Left kidney (tissue), 2 donors: ENCODE results near the gene POLR2A. TPM values are rescaled to one million over a fixed set of nuclear protein-coding genes. Genes with fewer than 3 reads are reported as not detected.
"Not testable (repeated sequence)": the region's sequence is repeated elsewhere in the genome, so short reads cannot be mapped to it uniquely, and the experiment has no call there.

Experiments used
- DNase-seq: peaks from one replicate; pipeline ENCODE4 v3.0.0-alpha.2; 2013
- polyA plus RNA-seq: library from polyadenylated mRNA; unstranded; fragments of 120-200 nt; gene quantifications from one replicate; pipeline ENCODE4 v1.2.1, GENCODE V29; 2013; ENCODE audit not compliant: insufficient read length

Gene POLR2A
- polyA plus RNA-seq, 1 donor: 141 TPM

DNA sequence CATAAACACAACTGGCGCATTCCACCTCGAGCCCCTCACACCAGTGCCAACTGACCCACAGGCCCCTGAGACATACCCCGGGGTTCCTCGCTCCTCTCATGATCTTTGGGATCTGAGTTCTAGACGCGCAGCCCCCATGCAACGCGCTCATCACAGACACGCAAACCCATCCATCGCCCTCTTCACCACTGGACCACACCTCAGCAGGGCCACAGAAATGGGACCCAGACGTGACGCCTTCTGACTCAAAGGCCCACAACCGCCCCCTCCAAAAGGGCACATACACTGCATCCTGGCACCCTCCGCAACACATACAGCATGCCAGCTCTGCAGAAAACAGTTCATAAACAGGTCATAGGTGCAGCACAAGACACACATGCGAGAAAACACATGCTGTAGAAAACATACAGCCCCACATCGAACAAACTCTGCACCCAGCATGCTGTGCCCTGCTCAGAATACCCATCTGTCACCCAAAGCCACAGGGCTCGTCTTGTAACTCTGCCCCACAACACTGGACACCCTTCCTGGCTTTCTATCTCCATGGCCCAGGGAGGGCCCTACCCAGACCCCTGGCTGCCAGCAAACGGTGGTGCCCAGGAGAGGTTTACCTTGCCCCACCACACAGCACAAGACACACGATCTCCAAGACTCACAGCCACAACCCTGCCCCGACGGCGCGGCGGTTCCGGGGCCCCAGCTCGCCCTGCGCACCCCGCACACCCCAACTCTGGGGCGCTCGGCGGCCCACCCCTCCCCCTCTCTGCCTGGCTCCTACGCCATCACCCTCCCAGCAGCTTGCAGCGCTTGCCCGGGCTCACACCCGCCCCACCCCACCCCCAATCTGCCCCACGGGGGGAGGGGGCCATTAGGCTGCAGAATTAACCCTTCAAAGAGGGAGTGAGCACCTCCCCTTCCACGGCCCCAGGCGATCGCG is 5.6 kb upstream of the POLR2A start:
- DNase-seq: no peak

DNA sequence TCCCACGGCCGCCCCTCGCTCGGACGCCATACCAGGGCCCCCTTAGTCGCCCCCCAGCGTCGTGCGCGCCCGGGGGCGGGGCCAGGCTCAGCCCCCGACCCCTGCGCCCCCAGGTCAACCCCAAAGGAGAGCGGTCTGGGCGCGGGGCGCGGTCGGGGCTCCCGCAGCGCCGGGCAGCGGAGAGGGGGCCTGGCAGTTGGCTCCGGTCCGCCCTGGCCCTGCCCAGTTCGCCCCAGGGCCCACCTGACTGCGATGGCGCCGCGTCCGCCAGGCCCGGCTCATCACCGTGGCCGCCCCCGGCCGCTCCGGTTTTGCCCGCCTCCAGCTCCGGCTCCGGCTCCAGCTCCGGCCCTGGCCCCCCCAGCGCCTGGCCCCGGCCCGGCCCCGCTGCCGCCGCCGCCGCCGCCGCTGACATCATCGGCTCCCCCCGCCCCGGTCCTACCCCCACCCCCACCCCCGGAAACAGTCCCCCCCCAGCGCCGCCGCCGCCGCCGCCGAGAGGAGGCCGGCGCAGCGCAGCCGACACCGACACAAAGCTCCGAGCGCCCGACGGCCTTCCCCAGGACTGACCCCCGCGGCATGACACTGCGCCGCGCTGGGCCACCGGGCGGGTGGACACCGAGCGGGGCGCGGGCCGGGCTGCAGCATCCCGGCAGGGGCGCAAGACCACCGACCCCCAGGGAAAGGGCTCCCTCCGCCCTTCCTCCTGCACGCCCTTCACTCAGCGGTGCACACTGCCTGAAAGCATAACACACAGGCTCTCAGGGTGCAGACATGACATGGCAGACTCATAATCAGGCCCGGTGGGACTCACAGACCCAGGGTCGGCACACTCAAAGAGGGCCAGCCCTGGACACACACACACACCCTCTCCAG is 4.7 kb upstream of the POLR2A start, which contains the start of gene ZBTB4:
Gene ZBTB4 (minus strand): TSS at position 419 of the 876 bp plus-strand sequence. CDS start 12,830 bp downstream, outside the sequence.
- DNase-seq: no peak

DNA sequence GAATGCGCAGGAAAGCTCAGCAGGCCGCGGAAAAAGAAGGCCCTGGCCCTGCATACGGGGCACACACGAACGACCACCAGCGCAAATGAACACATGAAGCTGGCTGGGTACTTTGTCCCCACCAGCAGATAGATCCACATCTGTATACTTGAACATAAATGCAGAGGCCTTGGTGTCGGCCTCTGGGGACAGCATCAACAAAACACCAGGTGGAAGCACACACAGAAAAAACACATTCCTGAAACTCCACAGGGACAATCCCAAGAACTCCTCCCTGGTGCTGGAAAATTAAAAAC is 4.1 kb upstream of the POLR2A start:
- DNase-seq: no peak

DNA sequence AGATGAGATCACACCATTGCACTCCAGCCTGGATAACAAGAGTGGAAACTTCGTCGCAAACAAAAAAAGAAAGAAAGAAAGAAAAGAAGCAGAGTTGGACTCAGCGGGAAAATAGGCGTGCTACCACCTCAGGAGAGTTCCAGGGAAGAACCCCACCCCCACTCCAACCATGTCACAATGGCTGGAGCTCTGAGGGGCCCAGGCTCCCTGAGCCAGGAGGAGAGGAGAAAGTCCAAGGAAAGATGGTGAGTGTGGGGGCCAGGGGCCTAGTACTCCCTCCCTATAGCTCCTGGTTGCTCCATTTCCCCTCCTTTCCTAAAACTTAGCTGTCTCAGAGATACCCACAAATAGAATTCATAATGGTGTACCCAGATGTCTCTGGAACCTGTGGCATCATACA is 2.9 kb upstream of the POLR2A start, which contains the start of gene SLC35G6:
Gene SLC35G6 (plus strand): TSS at position 172 of the 400 bp plus-strand sequence. CDS start 71 bp downstream, at position 243.
- not testable (repeated sequence) for DNase-seq

DNA sequence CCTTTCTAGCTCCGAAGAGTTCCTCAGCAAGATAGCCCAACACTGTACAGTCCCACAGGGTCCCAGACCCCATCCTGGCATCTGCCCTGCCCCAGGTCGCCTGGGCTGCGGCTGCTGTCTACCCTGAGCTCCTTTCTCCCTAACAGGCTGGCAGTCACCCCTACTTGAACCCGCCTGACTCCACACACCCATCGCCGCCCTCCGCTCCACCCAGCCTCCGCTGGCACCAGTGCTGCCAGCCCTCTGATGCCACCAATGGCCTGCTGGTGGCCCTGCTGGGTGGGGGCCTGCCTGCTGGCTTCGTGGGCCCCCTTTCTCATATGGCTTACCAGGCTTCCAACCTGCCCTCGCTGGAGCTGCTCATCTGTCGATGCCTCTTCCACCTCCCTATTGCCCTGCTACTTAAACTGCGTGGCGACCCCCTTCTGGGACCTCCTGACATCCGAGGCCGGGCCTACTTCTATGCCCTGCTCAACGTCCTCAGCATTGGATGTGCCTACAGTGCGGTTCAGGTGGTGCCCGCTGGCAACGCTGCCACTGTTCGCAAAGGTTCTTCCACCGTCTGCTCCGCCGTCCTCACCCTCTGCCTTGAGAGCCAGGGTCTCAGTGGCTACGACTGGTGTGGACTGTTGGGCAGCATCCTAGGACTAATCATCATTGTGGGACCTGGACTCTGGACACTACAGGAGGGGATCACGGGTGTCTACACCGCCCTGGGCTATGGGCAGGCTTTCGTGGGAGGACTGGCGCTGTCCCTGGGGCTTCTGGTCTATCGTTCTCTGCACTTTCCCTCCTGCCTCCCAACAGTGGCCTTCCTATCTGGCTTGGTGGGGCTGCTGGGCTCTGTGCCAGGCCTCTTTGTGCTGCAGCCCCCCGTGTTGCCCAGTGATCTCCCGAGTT is 2.1 kb upstream of the POLR2A start:
- not testable (repeated sequence) for DNase-seq

DNA sequence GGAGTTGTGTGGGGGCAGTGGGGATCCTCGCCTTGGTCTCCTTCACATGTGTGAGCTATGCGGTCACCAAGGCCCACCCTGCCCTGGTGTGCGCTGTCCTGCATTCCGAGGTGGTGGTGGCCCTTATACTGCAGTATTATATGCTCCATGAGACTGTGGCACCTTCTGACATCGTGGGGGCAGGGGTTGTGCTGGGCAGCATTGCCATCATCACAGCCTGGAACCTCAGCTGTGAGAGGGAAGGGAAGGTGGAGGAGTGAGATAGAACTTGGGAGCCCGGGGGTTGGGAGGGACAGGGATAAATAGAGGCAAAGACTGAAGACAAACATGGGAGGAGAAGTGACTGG is 1.5 kb upstream of the POLR2A start:
- DNase-seq: not testable (repeated sequence)

DNA sequence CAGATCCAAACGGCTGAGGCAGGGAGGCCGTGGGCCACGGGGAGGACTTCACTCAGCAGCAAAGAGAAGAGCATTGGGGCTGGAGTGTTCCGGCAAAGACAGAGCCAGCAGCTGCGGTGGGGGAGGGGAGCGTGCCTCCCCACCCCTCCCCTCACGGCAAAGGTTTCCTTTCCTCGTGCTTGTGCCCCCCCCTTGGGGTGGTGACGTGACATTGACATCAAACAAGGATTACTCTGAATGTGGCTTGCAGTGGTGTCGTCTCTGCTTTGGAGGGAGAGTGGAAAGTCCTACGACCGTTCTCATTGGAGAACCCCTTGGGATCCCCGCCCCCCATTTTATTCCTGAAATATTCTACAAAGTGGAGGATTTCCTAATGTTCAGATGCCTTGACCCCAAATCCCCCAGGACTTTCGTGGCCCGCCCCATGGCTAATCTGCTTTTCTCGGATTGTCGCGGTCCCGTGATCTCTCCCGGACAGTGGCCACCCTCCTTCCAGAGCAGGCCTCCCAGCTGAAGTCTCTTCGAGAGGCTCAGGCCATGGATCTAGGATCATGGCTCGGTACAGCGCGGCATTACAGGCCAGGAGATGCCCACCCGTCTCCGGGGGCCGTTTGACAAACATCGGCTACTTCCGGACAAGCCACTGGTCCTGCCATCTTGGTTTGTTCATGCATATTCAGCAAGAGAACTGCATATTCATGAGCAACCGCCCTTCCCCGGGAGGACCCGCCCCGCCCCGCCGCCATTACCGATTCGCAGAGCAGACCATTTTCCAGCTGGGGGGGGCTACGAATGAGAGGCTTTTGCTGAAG is 705 bp upstream of the POLR2A start:
- DNase-seq: peak; percentile 84

DNA sequence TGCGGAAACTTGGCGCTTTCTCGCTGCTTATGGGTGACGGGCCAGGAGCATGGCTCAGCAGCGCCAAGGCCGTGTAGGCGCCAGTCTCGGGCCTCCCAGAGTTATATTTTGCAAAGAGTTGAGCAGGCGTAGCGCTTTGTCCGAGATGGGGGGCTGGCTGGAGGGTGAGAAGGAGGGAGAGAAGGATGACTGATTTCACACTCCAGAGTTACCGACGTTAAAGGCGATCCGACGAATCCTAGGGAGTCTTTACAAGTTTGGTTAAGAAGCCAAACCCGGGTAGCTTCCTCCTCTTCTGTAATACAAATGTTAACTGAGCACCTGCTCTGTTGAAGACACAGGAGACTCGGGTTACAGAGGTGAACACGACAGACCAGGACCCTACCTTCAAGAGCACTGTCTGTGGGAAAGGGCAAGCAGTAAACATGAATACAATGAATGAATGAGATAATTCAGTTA is 782 bp downstream of the POLR2A start:
- DNase-seq: no peak

DNA sequence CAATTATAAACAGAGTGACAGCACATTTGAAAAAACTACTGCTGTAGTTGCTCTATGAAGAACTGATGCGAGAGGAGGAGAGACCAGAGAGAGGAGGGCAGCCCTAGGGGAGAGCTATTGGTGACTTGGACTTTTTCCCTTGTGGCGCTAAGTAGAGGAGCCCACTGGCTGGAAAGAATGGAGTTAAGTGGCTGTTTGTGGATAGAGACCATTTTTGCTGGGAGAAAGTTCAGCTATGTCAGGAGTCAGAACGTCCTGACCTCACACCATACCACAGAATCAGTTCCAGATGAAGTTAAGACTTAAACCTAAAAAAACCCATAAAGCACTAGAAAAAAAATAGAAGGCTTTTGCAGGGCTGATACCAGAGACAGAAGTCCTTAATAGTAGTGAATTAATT is 2.0 kb downstream of the POLR2A start:
- DNase-seq: no peak

DNA sequence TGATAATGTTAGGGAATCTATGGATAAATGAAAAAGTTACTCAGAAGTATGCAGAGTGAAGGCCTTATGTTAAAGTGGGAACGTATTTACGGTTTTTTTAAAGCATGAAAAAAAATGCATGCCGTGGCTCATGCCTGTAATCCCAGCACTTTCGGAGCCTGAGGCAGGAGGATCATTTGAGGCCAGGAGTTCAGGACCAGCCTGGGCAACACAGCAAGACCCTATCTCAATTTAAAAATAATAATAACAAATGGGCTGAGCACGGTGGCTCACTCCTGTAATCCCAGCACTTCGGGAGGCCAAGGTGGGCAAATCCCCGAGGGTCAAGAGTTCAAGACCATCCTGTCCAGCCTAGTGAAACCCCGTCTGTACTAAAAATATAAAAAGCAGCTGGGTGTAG is 6.0 kb downstream of the POLR2A start:
- no peak for DNase-seq

DNA sequence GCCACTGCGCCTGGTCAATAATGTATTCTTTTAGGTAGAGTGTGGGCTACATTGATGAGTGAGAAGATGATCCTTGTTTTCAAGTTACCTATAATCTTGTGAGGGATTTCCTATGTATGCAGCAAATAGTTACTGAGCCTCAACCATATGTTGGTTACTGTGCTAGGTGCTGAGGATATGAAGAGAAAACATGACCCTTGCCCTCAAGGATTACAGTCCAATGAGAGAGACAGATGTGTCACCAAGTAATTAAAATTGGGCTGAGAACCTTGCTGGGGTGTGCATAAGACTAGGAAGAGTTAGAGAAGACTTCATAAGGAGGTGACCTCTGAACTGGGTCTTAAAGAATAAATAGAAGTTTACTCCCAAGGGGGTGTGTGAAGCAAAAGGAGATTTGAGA is 7.4 kb downstream of the POLR2A start:
- DNase-seq: no peak

DNA sequence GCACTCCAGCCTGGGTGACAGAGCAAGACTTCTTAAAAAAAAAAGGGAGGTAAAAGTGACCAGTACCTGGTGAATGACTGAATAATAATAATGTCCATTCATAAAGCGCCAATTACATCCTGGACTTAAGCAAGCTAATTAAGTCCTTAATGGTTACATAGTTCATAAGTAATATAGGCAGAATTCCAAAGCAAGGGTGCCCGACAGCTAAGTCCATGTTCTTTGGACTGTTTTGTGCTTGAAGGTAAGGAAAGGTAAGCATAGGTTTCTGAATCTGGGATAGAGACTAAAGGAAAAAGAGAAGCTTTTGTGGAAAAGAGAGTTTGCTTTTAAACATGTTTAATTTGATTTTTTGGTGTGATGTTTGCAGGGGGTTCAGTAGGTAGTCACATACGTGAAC is 9.8 kb downstream of the POLR2A start:
- no peak for DNase-seq

DNA sequence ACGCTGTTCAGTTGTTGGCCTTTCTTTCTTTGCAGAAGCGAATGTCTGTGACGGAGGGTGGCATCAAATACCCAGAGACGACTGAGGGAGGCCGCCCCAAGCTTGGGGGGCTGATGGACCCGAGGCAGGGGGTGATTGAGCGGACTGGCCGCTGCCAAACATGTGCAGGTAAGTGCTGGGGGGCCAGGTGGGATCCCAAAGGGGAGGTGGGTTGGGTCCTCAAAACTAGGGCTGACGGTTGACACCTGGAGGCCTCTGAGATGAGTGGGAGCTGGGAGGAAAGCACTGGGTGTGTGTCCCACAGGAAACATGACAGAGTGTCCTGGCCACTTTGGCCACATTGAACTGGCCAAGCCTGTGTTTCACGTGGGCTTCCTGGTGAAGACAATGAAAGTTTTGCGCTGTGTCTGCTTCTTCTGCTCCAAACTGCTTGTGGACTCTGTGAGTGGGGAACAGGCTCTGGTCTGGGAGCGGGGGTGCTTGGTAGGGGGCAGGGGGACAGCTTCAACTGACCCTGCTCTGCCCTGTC is 11.8 kb downstream of the POLR2A start:
- no peak for DNase-seq

DNA sequence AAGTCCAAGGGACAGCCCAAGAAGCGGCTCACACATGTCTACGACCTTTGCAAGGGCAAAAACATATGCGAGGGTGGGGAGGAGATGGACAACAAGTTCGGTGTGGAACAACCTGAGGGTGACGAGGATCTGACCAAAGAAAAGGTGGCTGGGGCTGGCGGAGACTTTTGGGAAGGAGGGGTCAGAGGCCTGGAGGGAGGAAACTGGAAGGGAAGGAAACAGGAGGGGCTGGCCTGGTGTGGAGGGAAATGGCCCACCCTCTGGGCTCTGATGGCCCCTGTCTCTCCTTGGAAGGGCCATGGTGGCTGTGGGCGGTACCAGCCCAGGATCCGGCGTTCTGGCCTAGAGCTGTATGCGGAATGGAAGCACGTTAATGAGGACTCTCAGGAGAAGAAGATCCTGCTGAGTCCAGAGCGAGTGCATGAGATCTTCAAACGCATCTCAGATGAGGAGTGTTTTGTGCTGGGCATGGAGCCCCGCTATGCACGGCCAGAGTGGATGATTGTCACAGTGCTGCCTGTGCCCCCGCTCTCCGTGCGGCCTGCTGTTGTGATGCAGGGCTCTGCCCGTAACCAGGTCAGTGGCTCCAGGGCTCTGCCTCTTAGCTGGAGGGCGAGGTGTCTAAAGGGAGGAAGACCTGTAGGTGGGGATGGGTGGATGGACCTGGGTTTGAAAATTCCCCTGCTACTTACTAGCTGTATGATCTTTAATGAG is 12.5 kb downstream of the POLR2A start:
- no peak for DNase-seq

DNA sequence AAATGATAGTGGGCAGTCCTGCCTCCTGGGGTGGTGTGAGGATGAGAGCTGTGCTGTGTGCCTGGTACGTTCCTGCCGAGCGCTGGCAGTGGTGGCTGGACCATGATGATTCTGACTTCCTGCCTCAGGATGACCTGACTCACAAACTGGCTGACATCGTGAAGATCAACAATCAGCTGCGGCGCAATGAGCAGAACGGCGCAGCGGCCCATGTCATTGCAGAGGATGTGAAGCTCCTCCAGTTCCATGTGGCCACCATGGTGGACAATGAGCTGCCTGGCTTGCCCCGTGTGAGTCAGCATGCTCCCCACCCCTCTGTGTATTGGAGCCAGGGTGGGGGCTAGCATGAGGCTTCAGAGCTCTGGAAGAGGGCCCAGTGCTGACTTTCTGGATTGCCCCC is 13.1 kb downstream of the POLR2A start:
- DNase-seq: no peak

DNA sequence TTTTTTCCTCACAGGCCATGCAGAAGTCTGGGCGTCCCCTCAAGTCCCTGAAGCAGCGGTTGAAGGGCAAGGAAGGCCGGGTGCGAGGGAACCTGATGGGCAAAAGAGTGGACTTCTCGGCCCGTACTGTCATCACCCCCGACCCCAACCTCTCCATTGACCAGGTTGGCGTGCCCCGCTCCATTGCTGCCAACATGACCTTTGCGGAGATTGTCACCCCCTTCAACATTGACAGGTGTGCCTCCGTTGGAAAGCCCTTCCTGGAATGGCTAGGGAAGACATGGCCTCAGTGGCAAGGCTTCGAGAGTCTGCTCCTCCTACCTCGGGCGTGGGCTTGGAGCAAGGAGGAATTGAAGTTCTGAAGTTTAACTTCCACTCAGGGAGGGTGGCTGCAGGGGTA is 13.5 kb downstream of the POLR2A start:
- no peak for DNase-seq

DNA sequence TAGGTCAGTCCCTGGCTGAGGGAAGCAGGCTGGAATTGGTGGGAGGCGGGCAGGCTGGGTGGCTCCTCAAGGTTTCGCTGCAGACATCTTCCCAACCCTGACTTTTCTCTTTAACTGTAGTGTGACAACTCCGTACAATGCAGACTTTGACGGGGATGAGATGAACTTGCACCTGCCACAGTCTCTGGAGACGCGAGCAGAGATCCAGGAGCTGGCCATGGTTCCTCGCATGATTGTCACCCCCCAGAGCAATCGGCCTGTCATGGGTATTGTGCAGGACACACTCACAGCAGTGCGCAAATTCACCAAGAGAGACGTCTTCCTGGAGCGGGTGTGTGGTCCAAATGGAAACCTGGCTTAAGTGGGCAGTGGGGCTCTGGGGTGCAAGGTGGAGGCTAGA is 15.0 kb downstream of the POLR2A start:
- DNase-seq: no peak

DNA sequence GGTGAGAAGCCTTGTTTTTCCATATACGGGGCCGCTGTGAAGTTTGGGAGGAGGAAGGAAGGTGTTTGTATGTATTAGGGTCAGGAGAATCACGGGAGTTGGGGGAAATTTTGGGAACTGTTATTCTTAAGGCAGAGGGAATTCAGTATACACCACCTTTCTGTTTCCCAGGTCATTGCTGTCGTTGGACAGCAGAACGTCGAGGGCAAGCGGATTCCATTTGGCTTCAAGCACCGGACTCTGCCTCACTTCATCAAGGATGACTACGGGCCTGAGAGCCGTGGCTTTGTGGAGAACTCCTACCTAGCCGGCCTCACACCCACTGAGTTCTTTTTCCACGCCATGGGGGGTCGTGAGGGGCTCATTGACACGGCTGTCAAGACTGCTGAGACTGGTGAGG is 17.6 kb downstream of the POLR2A start:
- DNase-seq: no peak

DNA sequence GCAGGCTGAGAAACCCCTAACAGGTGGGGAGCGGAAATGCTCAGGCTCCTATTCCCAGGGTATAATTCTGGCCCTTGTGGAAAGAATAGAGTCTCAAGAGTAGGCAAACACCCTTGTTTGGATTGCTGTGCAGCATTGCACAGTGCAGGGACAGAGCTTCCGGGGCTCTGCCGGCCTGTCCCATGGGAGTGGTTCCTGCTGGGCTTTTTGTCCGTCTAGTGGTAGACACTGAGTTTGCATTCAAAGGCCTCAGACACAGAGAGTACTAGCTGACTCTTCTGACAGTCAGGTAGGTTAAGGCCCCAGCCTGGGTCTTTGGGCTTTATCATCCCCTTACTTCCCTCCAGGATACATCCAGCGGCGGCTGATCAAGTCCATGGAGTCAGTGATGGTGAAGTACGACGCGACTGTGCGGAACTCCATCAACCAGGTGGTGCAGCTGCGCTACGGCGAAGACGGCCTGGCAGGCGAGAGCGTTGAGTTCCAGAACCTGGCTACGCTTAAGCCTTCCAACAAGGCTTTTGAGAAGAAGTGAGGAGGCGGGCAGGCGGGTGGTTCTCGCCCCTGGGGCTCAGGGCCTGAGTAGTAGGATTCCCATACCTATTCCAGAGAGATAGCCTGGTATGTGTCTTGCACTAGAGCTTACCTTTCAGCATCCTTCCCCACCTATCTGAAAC is 18.1 kb downstream of the POLR2A start:
- DNase-seq: no peak

DNA sequence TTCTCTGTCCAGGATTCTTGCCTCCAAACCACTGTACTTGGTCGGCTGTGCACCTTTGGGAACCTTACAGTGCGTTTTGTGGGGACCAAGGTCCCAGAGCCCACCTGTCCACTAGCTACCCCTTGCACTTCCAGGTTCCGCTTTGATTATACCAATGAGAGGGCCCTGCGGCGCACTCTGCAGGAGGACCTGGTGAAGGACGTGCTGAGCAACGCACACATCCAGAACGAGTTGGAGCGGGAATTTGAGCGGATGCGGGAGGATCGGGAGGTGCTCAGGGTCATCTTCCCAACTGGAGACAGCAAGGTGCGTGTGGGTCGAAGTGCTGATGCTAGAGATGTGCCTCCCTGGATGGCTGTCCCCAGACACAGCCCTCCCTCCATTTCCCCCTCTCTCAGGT is 18.8 kb downstream of the POLR2A start:
- DNase-seq: no peak
